Measurements from ENCODE around the gene CDH23.
A peak's percentile ranks its signal among the peaks of the same experiment; 100 is the strongest.

The CDH23 gene

DNA sequence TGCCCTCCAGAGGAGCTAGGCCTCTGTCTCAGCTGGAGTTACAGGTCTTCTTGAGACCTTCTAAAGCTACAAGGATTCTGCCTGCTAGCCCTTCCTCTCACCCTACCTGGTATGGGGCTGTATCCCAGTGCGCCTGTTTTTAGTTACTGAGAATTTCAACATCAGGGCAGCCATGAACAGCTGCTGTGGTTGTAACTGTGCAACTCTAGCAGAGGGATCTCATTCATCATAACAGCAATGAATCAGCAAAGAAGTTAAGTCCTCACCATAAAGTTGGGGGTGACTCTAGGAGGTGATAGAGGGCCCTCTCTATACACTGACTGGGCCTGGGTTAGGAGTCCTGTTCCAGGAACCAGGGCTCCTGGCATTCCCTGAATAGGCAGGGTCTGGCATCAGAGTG is 14.0 kb upstream of the CDH23 start:
- POLR2A ChIA-PET, result no interaction called here

DNA sequence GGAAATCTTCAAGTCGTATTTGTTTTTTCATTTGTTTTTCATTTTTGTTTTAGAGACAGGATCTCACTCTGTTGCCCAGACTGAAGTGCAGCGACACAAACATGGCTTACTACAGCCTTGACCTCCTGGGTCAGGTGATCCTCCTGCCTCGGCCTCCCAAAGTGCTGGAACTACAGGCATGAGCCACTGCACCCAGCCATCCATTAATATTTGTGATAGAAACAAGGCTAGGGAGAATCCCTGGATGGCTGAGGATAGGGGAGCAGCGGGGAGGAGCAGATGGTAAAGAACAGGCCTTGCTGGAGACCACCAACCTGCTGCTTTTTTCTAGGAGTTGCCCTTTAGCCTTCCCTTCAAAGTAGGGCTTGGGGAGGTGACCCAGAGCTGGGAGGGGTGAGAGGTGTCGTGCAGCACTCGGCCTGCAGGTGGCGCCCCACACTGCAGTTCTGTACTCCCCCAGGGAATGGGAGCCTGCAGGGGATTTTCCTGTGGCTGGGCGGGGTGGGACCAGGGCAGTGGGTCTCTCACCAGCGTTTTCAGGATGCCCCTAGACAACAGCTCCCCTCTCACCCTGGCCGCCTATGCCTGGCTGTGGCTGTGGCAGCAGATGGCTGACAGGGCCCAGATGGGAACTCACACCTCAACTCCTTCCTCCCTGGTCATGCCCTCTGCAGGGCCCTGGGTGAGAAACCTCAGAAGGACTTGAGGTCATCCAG is 12.6 kb upstream of the CDH23 start:
- CTCF ChIA-PET, result interaction anchor here (0.7 to 1.8 kb wide), 8 partner anchors 8 to 324 kb away, joined by 3 to 7 read pairs (median 4); no protein-coding TSS in a partner anchor
- POLR2A ChIA-PET, result no interaction called here
- DNase-seq (ENCODE audit: extremely low spot score), result peak; percentile 80
- TF ChIP-seq ARNT (IDR thresholded peaks at IDR 0.05) (no peak), FOXK2 (IDR thresholded peaks at IDR 0.05) (no peak), SUZ12 (IDR thresholded peaks at IDR 0.05) (no peak), FOXM1 (IDR thresholded peaks at IDR 0.05; ENCODE audit: borderline replicate concordance) (no peak), NFRKB (IDR thresholded peaks at IDR 0.05) (no peak), LEF1 (IDR thresholded peaks at IDR 0.05; ENCODE audit: borderline replicate concordance) (no peak), TARDBP (IDR thresholded peaks at IDR 0.05) (no peak), BHLHE40 (IDR thresholded peaks at IDR 0.05; ENCODE audit: borderline replicate concordance) (no peak), ELF4 (IDR thresholded peaks at IDR 0.05) (no peak), FOXA1 (IDR thresholded peaks at IDR 0.05) (no peak), SP1 (IDR thresholded peaks at IDR 0.05) (no peak), L3MBTL2 (conservative IDR thresholded peaks at IDR 0.05) (no peak), ZNF384 (IDR thresholded peaks at IDR 0.05) (no peak), CTBP1 (IDR thresholded peaks at IDR 0.05; ENCODE audit: borderline replicate concordance) (no peak), HDGF (IDR thresholded peaks at IDR 0.05; ENCODE audit: borderline replicate concordance) (no peak)
- TF ChIP-seq, protein P1, sequence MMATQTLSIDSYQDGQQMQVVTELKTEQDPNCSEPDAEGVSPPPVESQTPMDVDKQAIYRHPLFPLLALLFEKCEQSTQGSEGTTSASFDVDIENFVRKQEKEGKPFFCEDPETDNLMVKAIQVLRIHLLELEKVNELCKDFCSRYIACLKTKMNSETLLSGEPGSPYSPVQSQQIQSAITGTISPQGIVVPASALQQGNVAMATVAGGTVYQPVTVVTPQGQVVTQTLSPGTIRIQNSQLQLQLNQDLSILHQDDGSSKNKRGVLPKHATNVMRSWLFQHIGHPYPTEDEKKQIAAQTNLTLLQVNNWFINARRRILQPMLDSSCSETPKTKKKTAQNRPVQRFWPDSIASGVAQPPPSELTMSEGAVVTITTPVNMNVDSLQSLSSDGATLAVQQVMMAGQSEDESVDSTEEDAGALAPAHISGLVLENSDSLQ (IDR thresholded peaks at IDR 0.05), result no peak

More for the DNA sequence above, 14.0 kb upstream of the CDH23 start:
- DNase-seq (ENCODE audit: extremely low spot score), result no peak
- CTCF ChIA-PET, result interaction anchor here (1.2 kb wide), 1 partner anchor 186 kb away, joined by 3 read pairs; no protein-coding TSS in a partner anchor
- TF ChIP-seq BHLHE40 (IDR thresholded peaks at IDR 0.05; ENCODE audit: borderline replicate concordance), result no peak
- TF ChIP-seq CTBP1 (IDR thresholded peaks at IDR 0.05; ENCODE audit: borderline replicate concordance), result no peak
- TF ChIP-seq L3MBTL2 (conservative IDR thresholded peaks at IDR 0.05), result no peak
- no peak for TF ChIP-seq FOXM1 (IDR thresholded peaks at IDR 0.05; ENCODE audit: borderline replicate concordance)
- TF ChIP-seq, protein P1 (IDR thresholded peaks at IDR 0.05), result no peak

DNA sequence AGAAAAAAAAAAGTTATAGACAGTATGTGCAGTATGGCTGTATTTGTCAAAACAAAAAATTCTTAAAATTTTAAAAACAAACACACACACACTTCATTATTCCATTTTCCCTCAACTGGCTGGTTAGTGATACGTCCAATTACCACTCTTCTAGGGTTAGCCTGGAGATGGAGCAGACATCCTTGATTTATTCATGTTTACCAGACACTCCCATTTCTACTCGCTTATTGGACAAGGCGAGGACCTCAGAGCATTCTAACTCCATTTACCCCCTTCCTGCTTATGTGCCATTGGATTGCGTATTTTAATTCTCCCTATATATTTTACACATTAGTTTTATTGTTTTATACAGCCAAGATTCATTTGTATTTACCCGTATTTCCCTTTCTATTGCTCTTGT is 8.5 kb upstream of the CDH23 start:
- TF ChIP-seq, protein P1 (IDR thresholded peaks at IDR 0.05), result no peak
- TF ChIP-seq ZNF384 (IDR thresholded peaks at IDR 0.05), result no peak
- no peak for TF ChIP-seq FOXM1 (IDR thresholded peaks at IDR 0.05; ENCODE audit: borderline replicate concordance)
- TF ChIP-seq LEF1 (IDR thresholded peaks at IDR 0.05; ENCODE audit: borderline replicate concordance), result no peak
- no peak for TF ChIP-seq ELF4 (IDR thresholded peaks at IDR 0.05)
- CTCF ChIA-PET, result no interaction called here

GRCh38 chr10:71388583-71389310 is 8.0 kb upstream of the CDH23 start:
- ChIA-PET POLR2A (no interaction called here), CTCF (interaction anchor here (0.6 to 0.7 kb wide), 2 partner anchors 73 to 943 kb away, joined by 3 to 6 read pairs; no protein-coding TSS in a partner anchor)
- no peak for DNase-seq (ENCODE audit: extremely low spot score)
- TF ChIP-seq, protein P1 (IDR thresholded peaks at IDR 0.05), result peak; percentile 89
- TF ChIP-seq CTBP1 (IDR thresholded peaks at IDR 0.05; ENCODE audit: borderline replicate concordance) (no peak), HDGF (IDR thresholded peaks at IDR 0.05; ENCODE audit: borderline replicate concordance) (no peak), L3MBTL2 (conservative IDR thresholded peaks at IDR 0.05) (no peak), TARDBP (IDR thresholded peaks at IDR 0.05) (no peak)

More for the DNA sequence above, 8.5 kb upstream of the CDH23 start:
- DNase-seq (ENCODE audit: extremely low spot score), result no peak
- POLR2A ChIA-PET, result no interaction called here

DNA sequence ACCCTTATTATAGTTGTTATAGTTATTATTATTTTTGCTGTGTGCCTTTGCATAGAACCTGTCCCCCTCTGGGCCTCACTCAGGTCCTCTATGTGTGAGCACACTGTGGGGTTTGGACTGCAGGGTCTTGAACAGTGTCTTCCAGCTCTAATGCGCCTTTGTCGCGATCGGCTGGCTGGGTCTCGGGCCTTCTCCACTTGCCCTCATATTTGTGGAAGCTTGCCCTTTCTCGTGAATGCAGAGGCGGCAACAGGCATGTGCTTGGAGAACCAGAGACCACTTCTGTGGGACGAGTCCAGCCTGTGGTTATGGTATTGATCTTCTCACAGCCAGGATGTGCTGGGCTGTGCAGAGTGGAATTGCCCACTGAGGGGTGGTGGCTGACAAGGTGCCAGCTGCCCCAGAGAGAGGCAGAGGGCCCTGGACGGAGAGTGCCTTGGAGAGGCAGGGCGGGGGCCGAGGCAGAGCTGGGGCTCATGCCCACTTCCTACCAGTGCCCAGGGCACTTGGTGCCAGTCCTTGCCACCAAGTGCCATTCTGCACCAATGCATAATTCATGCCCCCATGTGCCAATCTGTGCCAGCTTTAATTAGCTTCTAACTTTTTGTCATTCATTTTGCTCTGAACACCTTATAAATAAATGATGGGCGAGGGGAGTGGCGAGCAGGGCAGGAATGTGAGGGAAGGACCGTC is 6.8 kb upstream of the CDH23 start:
- no peak for DNase-seq (ENCODE audit: extremely low spot score)
- TF ChIP-seq CTBP1 (IDR thresholded peaks at IDR 0.05; ENCODE audit: borderline replicate concordance) (no peak), FOXK2 (IDR thresholded peaks at IDR 0.05) (no peak), HDGF (IDR thresholded peaks at IDR 0.05; ENCODE audit: borderline replicate concordance) (no peak), SP1 (IDR thresholded peaks at IDR 0.05) (no peak)
- POLR2A ChIA-PET, result no interaction called here
- CTCF ChIA-PET, result interaction anchor here (0.6 kb wide), 3 partner anchors 74 to 326 kb away, joined by 3 read pairs; no protein-coding TSS in a partner anchor

Measured in HEK293T (cell line).